PFSK-1 (cell line): ENCODE results near the gene RASA1.

Experiments used
- FOXP2 ChIP-seq: optimal IDR thresholded peaks from 2 replicates; pipeline ENCODE3; 2011; ENCODE audit warnings: borderline replicate concordance, control low read depth, inconsistent platforms; ENCODE audit not compliant: insufficient read depth; ENCODE audit errors: extremely low read length, extremely low read depth
- POLR2AphosphoS5 ChIP-seq: IDR thresholded peaks from 2 replicates; pipeline ENCODE4 v1.6.1; 2012; ENCODE audit warnings: low read depth, mild to moderate bottlenecking, control low read depth, low read length, moderate library complexity
- REST ChIP-seq, 2 experiments: IDR thresholded peaks; 2 replicates each; pipeline versions ENCODE4 v1.6.1 to v1.8.0; 2011 to 2012; ENCODE audit warnings: low read depth in 2 of 2, low read length in 2 of 2, control low read depth in 1 of 2, inconsistent platforms in 1 of 2, mild to moderate bottlenecking in 1 of 2, moderate library complexity in 1 of 2; ENCODE audit not compliant: insufficient read depth in 1 of 2
- SIN3A ChIP-seq: IDR thresholded peaks from 2 replicates; pipeline ENCODE4 v1.6.1; 2012; ENCODE audit warnings: mild to moderate bottlenecking, low read length, moderate library complexity, borderline replicate concordance; ENCODE audit not compliant: insufficient read depth
- TAF1 ChIP-seq: IDR thresholded peaks from 2 replicates; pipeline ENCODE4 v1.6.1; 2012; ENCODE audit warnings: low read length, control low read depth, borderline replicate concordance; ENCODE audit not compliant: insufficient read depth

RASA1 gene

GRCh38 chr5:87319469-87319868 is 51.8 kb downstream of the RASA1 start:
- TF ChIP-seq POLR2AphosphoS5: no peak
- no peak for TF ChIP-seq FOXP2
- TF ChIP-seq REST (IDR thresholded peaks at IDR 0.05; ENCODE audit: insufficient read depth in 1 of 2, low read depth in 2 of 2, low read length in 2 of 2): no peak
- no peak for TF ChIP-seq TAF1
- TF ChIP-seq SIN3A: no peak

- no peak for TF ChIP-seq SIN3A
- no peak for TF ChIP-seq FOXP2
- TF ChIP-seq REST (IDR thresholded peaks at IDR 0.05; ENCODE audit: insufficient read depth in 1 of 2, low read depth in 2 of 2, low read length in 2 of 2): no peak
- no peak for TF ChIP-seq TAF1
- TF ChIP-seq POLR2AphosphoS5: no peak
These were observed 53.9 kb downstream of the RASA1 start for GRCh38 chr5:87321605-87322004.

GRCh38 chr5:87322381-87322780 is 54.7 kb downstream of the RASA1 start:
- no peak for TF ChIP-seq FOXP2
- TF ChIP-seq TAF1: no peak
- no peak for TF ChIP-seq SIN3A
- TF ChIP-seq POLR2AphosphoS5: no peak
- no peak for TF ChIP-seq REST (IDR thresholded peaks at IDR 0.05; ENCODE audit: insufficient read depth in 1 of 2, low read depth in 2 of 2, low read length in 2 of 2)

GRCh38 chr5:87327998-87328397 is 60.3 kb downstream of the RASA1 start:
- TF ChIP-seq TAF1: no peak

- TF ChIP-seq TAF1 (no peak), REST (IDR thresholded peaks at IDR 0.05; ENCODE audit: insufficient read depth in 1 of 2, low read depth in 2 of 2, low read length in 2 of 2) (no peak), FOXP2 (no peak), SIN3A (no peak), POLR2AphosphoS5 (no peak)
These were observed 61.4 kb downstream of the RASA1 start for GRCh38 chr5:87329114-87329513.
